T follicular helper cell (primary cell): ENCODE data around the gene SSBP4.
A peak's percentile ranks its signal among the peaks of the same experiment; 100 is the strongest.
"Not testable (repeated sequence)": the region's sequence is repeated elsewhere in the genome, so short reads cannot be mapped to it uniquely, and the experiment has no call there.

Experiments used
- DNase-seq: peaks from one replicate; pipeline ENCODE4 v3.0.0-alpha.2; 2020; ENCODE audit warnings: low read depth

SSBP4 gene

DNA sequence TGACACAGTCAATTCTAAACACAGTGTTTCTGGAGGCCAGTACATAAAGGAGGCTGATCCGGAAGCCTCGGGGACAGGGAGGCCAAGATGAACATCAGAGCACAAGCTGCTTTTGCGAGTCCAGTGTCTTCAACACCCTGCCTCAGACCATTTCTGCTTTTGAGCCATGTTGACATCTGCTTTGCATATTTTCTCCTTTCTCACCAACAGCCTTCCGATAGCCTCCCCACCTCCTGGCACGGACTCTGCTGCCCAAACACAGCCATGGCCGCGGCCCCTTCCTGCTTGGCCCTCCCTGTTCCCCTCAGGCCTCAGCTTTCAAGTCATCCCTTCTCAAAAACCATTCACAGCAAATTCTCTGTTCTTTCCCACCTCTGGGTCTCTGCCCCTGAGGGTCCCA, 25.4 kb upstream of the SSBP4 start:
- no peak for DNase-seq

GRCh38 chr19:18396471-18397241, 22.5 kb upstream of the SSBP4 start:
- no peak for DNase-seq

GRCh38 chr19:18397242-18398202, 21.7 kb upstream of the SSBP4 start, which contains the start of gene LRRC25:
Gene LRRC25 (minus strand): TSS chr19:18397622. CDS start chr19:18396963, 659 bp downstream.
- no peak for DNase-seq

DNA sequence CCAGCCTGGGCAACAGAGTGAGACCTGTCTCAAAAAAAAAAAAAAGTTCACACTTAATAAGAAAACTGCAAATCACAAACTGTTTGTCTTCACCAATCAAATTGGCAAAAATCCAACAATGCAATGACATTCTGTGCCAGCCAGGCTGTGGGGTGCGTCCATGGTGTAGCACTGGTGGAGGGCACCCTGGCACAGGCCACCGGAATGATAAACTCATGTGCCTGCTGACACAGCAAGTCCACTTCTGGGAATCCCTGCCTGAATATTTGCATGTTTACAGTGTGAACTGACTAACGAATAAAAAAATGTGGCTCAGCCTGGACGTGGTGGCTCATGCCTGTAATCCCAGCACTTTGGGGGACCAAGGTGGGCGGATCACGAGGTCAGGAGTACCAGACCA, 20.2 kb upstream of the SSBP4 start:
- DNase-seq: no peak

- no peak for DNase-seq
These were observed 17.6 kb upstream of the SSBP4 start for GRCh38 chr19:18401580-18402112.

DNA sequence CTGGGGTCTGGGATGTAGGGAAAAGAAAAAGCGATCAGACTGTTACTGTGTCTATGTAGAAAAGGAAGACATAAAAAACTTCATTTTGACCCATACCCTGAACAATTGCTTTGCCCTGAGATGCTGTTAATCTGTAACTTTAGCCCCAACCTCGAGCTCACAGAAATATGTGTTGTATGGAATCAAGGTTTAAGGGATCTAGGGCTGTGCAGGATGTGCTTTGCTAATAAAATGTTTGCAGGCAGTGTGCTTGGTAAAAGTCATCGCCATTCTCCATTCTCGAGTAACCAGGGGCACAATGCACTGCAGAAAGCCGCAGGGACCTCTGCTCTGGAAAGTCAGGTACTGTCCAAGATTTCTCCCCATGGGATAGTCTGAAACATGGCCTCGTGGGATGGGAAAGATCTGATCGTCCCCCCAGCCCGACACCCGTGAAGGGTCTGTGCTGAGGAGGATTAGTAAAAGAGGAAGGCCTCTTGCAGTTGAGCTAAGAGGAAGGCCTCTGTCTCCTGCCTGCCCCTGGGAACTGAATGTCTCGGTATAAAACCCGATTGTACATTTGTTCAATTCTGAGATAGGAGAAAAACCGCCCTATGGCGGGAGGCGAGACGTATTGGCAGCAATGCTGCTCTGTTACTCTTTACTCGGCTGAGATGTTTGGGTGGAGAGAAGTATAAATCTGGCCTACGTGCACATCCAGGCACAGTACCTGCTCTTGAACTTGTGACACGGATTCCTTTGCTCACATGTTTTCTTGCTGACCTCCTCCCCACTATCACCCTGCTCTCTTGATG, 16.5 kb upstream of the SSBP4 start:
- DNase-seq: not testable (repeated sequence)

DNA sequence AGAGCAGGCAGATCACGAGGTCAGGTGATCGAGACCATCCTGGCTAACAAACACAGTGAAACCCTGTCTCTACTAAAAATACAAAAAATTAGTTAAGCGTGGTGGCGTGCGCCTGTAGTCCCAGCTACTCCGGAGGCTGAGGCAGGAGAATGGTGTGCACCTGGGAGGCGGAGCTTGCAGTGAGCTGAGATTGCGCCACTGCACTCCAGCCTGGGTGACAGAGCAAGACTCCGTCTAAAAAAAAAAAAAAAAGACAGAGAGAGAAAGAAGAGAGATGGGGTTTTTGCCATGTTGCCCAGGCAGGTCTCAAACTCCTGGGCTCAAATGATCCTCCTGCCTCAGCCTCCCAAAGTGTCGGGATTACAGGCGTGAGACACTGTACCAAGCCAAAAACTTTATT, 13.4 kb upstream of the SSBP4 start:
- not testable (repeated sequence) for DNase-seq

- no peak for DNase-seq
These were observed 12.4 kb upstream of the SSBP4 start for GRCh38 chr19:18406749-18407148.

- DNase-seq: no peak
These were observed 11.1 kb upstream of the SSBP4 start for GRCh38 chr19:18408053-18408476.

GRCh38 chr19:18412610-18413239, 6.5 kb upstream of the SSBP4 start:
- no peak for DNase-seq

DNA sequence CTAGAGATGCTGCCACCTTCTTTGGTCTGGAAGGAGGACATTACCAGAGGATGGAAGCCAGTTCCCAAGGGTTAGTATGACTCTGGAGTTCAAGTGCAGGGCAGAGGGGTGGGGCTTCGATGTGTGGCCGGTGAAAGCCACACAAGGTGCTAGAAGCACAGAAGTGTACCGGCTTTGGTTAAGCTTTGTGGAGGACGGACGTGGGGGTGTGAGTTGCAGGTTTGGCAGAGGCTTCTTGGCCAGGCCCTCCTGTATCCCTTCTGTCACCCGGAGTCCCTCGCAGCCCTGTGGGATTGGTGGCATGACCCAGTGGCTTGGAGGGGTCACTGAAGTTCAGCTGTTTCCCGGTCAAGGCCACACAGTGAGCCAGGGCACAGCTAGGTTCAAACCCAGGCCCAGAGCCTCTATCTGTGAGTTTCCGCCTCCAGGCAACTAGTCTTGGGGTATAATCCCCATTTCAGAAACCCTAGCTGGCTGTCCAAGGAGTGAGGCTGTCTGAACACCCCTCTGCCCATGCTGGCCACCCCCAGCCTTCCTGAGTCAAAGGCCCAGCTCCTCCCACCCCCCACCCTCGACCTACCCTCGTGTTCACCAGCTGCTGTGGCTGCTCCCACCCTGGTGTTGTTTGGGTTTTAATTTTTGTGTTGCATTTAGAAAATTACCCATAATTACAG, 4.6 kb upstream of the SSBP4 start:
- no peak for DNase-seq

- no peak for DNase-seq
These were observed 3.9 kb upstream of the SSBP4 start for GRCh38 chr19:18415178-18415867.

DNA sequence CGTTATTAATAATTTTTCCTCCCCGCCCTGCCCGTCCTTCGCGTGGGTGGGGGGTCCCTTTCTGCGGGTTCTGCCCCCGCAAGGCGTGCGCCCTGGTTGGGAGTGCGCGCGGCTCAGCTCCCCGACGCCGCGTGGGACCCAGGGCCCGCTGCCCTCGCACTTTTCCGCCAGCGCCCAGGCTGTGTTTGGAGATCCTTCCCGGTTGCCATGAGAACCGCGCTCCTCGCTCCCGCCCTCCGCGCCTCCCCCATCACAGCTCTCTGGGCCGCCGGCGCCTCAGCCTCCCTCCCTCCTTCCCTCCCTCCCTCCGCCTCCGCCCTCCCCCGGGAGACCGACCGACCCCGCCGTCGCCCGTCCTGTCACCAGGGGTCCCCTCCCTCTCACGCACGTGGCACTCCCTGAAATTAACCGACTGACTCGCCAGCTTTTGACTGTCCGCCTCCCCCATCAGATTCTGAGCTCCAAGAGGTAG, 2.4 kb upstream of the SSBP4 start:
- DNase-seq: peak; percentile 52

- DNase-seq: no peak
These were observed 1.8 kb upstream of the SSBP4 start for GRCh38 chr19:18417250-18418028.

DNA sequence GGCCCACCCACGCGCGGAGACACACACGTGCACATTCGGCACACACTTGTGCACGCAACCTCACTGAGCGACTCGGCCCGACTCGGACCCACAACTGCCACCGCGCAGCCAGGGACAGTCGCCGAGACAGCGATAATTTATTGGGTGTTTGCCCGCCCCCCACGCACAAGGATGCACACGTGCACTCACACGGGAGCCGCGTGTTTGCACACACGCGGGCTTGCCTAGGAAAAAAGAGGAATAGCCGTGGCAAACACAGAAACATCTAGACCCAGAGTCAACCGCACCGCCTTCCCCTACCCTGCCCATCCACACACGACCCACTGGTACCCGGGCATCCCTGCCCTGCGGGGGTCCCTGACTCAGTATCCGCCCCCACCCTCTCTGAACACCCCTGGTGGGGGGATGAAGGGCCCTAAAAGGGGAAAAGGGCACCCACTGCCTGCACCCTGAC, 1.1 kb upstream of the SSBP4 start:
- no peak for DNase-seq

- no peak for DNase-seq
These were observed 559 bp upstream of the SSBP4 start for GRCh38 chr19:18418483-18419194.

GRCh38 chr19:18419699-18420460, 682 bp downstream of the SSBP4 start:
- no peak for DNase-seq

DNA sequence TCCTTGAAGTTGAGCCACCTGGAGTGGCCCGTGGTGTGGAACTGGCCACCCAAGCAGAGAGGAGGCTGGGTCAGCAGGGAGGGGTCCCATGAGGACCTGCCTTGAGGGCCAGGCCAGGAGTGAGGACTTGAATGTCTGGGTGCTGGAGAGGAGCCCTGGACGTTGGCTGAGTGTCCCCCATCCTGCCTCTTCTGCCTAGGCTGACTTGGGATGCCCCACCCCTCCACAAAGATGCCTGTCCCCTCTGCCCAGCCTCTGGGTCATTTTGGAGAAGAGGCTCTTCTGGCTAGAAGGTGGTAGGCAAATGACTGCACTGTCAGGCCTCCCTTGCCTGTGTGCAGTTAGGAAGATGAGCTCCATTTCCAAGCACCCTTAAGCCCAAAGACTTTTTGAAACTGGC, 1.7 kb downstream of the SSBP4 start:
- DNase-seq: no peak
